ENCODE data around the gene CMSS1.

The CMSS1 gene

DNA sequence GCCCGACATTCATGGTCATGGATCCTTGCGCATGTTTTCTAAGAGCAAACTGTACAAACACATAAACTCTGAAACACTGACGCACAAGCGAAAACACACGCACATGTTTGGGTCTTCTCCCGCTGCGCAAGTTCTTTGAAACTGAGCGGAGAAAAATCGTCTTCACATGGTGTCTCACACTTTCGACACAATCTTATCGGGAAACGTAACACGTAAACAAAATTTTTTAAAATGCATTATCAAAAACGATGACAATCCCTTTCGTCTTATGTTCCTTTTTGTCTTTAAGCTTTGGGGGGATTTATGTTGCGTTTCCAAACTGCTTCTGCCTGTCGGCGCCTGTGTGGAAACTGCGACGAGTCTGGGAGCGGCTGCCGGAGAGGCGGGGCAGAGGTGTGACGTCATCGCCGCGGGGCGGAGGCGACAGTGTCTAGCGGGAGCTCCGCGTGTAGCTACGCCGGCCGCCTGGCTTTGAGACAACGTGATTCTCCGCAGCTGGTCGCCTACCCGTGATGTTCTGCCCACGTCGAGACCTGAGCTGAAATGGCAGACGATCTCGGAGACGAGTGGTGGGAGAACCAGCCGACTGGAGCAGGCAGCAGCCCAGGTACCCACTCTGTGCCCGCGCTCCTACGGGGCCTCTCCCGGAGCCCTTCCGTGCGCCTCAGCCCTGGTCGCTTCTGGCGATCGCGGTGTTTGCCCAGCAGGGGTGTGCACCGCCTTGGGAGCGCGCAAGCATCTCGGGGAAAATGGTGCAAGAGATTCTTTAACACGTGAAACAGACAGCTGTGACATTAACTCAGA is at the start of gene CMSS1:
Gene CMSS1, plus strand, starts transcription at position 426 of the 804 bp plus-strand sequence.
- peak within 1 kb of the TSS; percentile 89 to 98 (median 93) for H3K4me3 Mint-ChIP-seq
- peak within 1 kb of the TSS; percentile 99 to 100 (median 99) for H3K27ac Mint-ChIP-seq
- H3K27me3 Mint-ChIP-seq (ENCODE audit: low read depth), result peaks cover 3% of the 10 kb centered on the region
- H3K4me1 Mint-ChIP-seq, result peaks cover 27% of the 10 kb centered on the region
- H3K36me3 Mint-ChIP-seq (ENCODE audit: low read depth), result no peaks in the 10 kb centered on the region
- TF ChIP-seq, protein P1, sequence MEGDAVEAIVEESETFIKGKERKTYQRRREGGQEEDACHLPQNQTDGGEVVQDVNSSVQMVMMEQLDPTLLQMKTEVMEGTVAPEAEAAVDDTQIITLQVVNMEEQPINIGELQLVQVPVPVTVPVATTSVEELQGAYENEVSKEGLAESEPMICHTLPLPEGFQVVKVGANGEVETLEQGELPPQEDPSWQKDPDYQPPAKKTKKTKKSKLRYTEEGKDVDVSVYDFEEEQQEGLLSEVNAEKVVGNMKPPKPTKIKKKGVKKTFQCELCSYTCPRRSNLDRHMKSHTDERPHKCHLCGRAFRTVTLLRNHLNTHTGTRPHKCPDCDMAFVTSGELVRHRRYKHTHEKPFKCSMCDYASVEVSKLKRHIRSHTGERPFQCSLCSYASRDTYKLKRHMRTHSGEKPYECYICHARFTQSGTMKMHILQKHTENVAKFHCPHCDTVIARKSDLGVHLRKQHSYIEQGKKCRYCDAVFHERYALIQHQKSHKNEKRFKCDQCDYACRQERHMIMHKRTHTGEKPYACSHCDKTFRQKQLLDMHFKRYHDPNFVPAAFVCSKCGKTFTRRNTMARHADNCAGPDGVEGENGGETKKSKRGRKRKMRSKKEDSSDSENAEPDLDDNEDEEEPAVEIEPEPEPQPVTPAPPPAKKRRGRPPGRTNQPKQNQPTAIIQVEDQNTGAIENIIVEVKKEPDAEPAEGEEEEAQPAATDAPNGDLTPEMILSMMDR (IDR thresholded peaks at IDR 0.05; ENCODE audit: unreplicated experiment in 3 of 3), result peak in 1 of 3 experiments; percentile 25
- H3K9me3 Mint-ChIP-seq, result no peaks in the 10 kb centered on the region

DNA sequence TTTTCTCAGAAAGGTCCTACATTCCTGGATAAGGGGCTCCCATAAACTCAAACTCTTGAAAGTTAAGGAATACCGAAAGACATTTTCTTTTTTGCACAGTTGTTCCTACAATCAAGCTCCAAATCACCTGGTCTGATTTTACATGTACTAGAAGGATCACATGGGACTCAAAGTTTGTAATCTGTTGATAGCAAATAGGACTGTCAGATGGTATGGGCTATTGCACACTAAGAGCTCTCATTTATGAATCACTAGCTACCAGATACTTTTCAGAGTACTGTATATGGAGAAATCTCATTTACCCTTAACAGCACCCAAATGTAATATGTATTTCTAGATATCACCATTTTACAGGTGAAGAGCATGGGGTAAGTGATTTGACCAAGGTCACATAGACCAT is 49.5 kb upstream of the CMSS1 start:
- TF ChIP-seq, protein P1 (IDR thresholded peaks at IDR 0.05; ENCODE audit: unreplicated experiment in 3 of 3), result no peak
- Mint-ChIP-seq H3K36me3 (ENCODE audit: low read depth) (no peaks in the 10 kb centered on the region), H3K4me1 (peaks cover 11% of the 10 kb centered on the region), H3K4me3 (no peak overlapping the region), H3K27ac (no peak overlapping the region), H3K9me3 (no peaks in the 10 kb centered on the region), H3K27me3 (ENCODE audit: low read depth) (no peaks in the 10 kb centered on the region)

DNA sequence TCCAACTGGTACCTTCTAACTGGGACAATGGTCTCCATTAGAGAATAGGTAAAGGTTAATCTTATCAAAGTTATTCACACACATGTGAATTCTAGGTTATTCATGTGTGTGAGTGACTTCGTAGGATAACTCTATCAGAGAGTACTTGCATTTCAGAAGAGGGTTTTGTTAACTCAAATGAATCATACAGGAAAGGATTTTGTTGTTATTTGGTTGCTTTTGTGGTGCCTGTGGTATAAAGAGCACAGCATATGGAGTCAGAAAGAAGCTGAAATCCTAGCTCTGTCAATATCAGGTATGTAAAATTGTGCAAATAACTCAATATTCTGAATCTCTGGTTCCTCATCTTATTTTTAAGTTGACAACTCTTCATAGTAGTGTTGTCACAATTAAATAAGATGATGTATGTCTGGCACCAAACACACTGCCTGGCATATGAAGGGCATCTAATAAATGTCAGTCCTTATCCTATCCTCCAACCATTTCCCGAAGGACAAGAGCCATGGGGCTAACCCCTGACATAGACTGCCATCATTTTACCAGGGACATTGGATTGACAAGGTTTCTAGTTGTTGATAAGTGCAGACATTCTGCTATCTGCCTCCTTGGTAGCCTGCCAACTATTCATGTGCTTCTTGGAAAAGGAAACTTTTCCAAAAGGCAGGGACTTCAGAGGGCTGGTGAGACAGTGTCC is 48.7 kb upstream of the CMSS1 start:
- no peak overlapping the region for H3K27ac Mint-ChIP-seq
- H3K9me3 Mint-ChIP-seq, result no peaks in the 10 kb centered on the region
- peaks cover 11% of the 10 kb centered on the region for H3K4me1 Mint-ChIP-seq
- no peak overlapping the region for H3K4me3 Mint-ChIP-seq
- no peaks in the 10 kb centered on the region for H3K27me3 Mint-ChIP-seq (ENCODE audit: low read depth)
- TF ChIP-seq, protein P1 (IDR thresholded peaks at IDR 0.05; ENCODE audit: unreplicated experiment in 3 of 3), result no peak
- H3K36me3 Mint-ChIP-seq (ENCODE audit: low read depth), result no peaks in the 10 kb centered on the region

DNA sequence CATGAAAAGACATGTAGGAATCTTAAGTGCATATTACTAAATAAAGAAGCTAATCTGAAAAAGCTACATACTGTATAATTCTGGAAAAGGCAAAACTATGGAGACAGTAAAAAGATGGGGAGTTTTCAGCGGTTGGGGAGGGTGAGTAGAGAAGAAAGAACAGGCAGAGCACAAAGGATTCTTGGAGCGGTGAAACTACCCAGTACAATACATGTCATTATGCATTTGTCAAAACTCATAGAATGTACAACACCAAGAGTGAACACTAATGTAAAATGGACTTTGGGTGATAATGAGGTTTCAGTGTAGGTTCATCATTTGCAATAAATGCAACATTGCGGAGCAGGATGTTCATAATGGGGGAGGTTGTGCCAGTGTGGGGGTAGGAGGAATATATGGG is 45.5 kb upstream of the CMSS1 start:
- Mint-ChIP-seq H3K4me1 (peaks cover 18% of the 10 kb centered on the region), H3K36me3 (ENCODE audit: low read depth) (no peaks in the 10 kb centered on the region), H3K27ac (no peak overlapping the region), H3K4me3 (no peak overlapping the region), H3K27me3 (ENCODE audit: low read depth) (peaks cover 3% of the 10 kb centered on the region), H3K9me3 (no peaks in the 10 kb centered on the region)
- TF ChIP-seq, protein P1 (IDR thresholded peaks at IDR 0.05; ENCODE audit: unreplicated experiment in 3 of 3), result no peak

DNA sequence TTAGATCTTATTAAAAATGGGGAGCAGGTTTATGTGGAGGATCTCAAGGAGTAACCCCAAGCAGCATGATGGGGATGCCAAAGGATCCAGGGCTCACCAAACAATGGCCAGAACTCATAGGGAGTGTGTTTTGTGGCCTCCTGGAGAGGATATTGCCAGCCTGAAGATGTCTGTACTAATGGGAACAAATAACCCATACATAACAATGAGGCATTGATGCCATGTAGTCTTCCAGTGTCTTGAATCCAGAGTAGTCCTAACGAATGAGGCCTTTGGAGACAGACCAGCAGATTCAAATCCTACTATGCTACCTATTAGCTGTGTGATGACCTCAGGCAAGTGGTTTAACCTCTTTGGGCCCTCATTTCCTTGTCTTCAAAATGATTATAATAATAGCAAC is 45.0 kb upstream of the CMSS1 start:
- Mint-ChIP-seq H3K9me3 (no peaks in the 10 kb centered on the region), H3K27ac (no peak overlapping the region), H3K27me3 (ENCODE audit: low read depth) (peaks cover 4% of the 10 kb centered on the region), H3K4me3 (no peak overlapping the region), H3K36me3 (ENCODE audit: low read depth) (no peaks in the 10 kb centered on the region), H3K4me1 (peaks cover 18% of the 10 kb centered on the region)
- TF ChIP-seq, protein P1 (IDR thresholded peaks at IDR 0.05; ENCODE audit: unreplicated experiment in 3 of 3), result no peak

Measured in nephron (organoid).